Fibroblast of the aortic adventitia (primary cell): ENCODE measurements around the gene KRT6C. TPM values are rescaled to one million over a fixed set of nuclear protein-coding genes. Genes with fewer than 3 reads are reported as not detected.

Experiments
- DNase-seq: peaks from one replicate; pipeline ENCODE4 v3.0.0-alpha.2; 2010; ENCODE audit warnings: low read depth
- H3K4me3 ChIP-seq: 2 replicates; pipeline ENCODE4 v1.5.1; 2011; ENCODE audit warnings: low read depth, mild to moderate bottlenecking, control low read depth, low read length, moderate library complexity
- CTCF ChIP-seq: IDR thresholded peaks from 2 replicates; pipeline ENCODE4 v1.5.1; 2011; ENCODE audit warnings: mild to moderate bottlenecking, low read length, control low read depth, inconsistent platforms; ENCODE audit not compliant: insufficient read depth
- total RNA-seq: library from RNA; depleted of rRNA; stranded (reverse); fragments of >200 nt; gene quantifications from 2 replicates; pipeline ENCODE4 v1.2.3, GENCODE V29; 2012; ENCODE audit warnings: low replicate concordance

The KRT6C gene
- total RNA-seq, 1 donor: not detected

DNA sequence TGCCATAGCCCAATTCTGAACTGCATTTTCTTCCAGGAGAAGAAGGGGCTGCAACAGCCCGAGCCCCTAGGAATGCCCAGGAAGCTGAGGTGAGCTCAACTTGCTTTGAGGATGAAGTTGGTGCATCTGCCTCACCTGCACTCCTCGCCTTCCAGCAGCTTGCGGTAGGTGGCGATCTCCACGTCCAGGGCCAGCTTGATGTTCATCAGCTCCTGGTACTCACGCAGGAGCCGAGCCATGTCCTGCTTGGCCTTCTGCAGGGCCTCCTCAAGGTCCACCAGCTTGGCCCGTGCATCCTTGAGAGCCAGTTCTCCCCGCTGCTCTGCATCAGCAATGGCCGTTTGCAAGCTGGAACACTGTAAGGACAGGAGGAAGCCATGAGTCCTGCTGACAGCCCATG lies 45.5 kb downstream of the KRT6C start:
- TF ChIP-seq CTCF: no peak
- H3K4me3 ChIP-seq: no peak overlapping the region
- no peak for DNase-seq

DNA sequence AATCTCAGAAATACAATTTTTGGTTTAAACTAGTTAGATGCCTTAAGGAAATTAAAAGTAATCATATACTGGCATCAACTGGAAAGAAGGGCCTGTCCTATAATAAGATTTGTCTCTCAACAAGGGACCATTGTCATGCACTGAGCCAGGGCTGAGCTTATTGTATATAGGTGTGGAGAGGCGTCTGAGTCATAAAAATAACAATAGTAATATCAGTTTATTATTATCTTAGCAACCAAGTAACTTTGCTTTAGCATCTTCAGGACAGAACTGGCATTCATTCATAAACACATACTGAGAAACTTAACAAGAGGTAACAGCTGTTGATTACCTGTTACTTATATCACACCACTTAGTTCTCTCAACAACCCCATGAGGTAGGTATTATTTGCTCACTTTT lies 46.5 kb downstream of the KRT6C start:
- TF ChIP-seq CTCF: no peak
- H3K4me3 ChIP-seq: no peak overlapping the region
- DNase-seq: no peak

DNA sequence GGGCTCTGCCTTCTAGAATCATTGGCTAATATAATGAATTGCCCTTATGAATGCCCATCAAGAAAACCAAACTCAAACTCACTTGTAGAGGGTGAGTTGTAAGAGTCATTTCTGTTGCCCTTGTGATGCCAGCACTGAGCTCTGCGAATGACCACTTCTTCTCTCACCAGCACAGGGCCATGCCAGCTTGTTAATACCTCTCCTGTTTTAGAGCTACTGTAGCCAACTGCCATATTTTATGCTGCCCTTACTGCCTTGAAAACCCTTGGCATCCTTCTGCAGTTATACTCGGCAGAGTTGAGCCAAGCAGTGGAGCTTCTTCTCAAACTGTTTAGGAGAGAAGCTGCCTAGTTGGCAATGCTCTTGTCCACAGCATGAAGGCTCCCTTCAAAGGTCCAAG lies 47.6 kb downstream of the KRT6C start:
- DNase-seq: no peak
- no peak overlapping the region for H3K4me3 ChIP-seq
- TF ChIP-seq CTCF: no peak

DNA sequence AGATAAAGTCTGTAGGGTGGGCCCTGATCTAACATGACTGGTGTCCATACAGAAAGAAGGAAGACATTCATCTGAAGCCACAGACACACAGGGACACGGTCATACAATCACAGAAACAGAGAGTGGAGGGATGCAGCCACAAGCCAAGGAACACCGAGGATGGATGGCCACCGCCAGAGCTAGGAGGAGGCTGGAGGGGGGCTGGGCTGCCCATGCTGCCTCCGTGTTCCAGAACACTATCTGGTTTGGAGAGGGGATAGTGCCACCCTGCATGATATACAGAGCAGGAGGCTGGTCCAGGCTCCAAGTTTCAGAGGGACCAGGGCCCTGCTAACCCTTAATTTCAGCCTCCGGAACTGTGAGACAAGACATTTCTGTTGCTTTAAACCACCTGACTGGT lies 48.1 kb downstream of the KRT6C start:
- no peak overlapping the region for H3K4me3 ChIP-seq
- no peak for TF ChIP-seq CTCF
- no peak for DNase-seq

DNA sequence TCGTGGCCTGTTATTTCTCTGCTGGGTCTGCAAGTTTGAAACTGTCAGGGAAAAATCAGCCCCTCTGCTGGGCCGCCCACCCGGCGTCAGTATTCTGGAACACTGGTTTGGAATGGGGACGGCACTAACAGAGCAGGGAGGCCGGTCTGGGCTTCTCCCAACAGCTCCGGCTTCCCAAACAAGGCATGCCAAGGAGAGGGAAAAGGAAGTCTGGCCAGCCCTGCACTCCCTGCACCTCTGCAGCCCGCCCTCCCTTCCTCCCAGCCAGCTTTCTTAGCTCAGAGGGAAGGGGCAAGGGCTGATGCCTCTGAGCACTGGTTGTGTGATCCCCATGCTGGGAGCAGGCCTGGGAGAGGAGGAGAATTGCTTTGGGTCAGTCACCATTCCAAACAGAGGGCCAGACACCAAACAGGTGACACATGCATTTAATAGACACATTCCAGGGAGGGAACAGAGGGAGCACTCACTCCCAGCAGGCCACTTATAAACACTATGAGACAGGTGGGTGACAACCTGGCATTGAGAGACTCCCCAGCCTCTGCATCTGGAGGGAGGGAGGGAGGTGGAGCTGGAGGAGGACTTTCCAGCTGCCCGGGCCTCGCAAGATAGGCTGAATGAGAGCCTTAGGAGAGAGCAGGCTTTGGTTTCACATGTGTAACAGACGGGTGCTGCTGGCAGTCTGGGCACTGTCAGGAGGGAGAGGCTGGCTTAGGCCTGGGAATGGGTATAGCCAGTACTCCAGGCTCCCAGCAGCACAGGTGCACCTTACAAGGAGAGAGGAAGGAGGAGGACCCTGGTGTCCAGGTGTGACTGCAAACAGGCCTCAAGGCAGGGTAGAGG lies 49.7 kb downstream of the KRT6C start:
- TF ChIP-seq CTCF: no peak
- DNase-seq: no peak
- no peak overlapping the region for H3K4me3 ChIP-seq

DNA sequence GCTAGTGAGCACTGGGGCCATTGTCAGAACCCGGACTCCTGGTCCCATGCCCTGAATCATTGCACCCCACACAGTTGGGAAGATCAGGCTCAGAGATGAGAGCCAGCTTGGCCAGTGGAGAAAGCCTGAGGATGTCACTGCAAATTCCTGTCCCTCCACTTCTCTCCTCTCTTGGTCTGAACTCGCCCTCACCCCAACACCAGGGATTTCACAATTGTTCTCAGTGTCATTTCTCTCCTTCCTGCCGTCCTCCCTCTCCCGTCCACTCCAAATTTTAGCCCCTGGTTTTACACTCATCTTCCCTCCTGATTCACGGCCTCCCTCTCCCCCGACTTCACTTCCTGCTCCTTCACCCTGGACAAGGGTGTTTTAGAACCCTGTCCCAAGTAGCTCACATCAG lies 50.6 kb downstream of the KRT6C start:
- no peak for TF ChIP-seq CTCF
- H3K4me3 ChIP-seq: no peak overlapping the region
- DNase-seq: no peak

DNA sequence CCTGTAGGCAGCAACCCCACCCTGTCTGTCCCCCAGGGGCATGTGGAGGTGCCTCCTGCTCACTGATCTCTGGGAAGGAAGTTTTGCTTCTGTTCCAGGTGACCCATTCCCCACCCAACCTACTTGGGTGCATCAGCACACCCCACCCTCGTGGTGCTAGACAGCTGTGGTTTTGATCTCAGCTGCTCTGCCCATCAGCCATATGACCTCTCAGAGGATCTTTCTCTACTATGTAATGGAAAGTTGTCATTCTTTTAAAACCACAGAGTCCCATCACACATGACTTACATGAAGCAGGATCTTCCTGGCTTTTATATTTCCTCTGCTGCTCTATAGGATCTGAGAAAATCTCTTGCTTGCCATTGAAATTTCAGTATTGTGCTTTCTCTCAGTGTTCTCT lies 53.9 kb downstream of the KRT6C start:
- no peak for TF ChIP-seq CTCF
- no peak overlapping the region for H3K4me3 ChIP-seq
- DNase-seq: no peak
